ENCODE results near the gene PCGF1. TPM values are rescaled to one million over a fixed set of nuclear protein-coding genes. Genes with fewer than 3 reads are reported as not detected.

The PCGF1 gene
- total and polyA plus RNA-seq, 2 experiments from 2014 or later, result 10.9 to 13.4 TPM

- Mint-ChIP-seq H3K36me3 (ENCODE audit: low read depth) (peaks cover 17% of the 10 kb centered on the region), H3K4me1 (peaks cover 16% of the 10 kb centered on the region), H3K4me3 (peak overlapping the region; percentile 40; the same call in 1 of the 3 replicates), H3K27ac (no peak overlapping the region), H3K9me3 (peaks cover 2% of the 10 kb centered on the region; the same call in 2 of the 3 replicates), H3K27me3 (ENCODE audit: insufficient read depth, low read depth, poor library complexity) (peaks cover 21% of the 10 kb centered on the region)
- Histone ChIP-seq H3K4me1 (ENCODE audit: insufficient read depth) (no peaks in the 10 kb centered on the region; the same call in 1 of the 2 replicates), H3K27ac (ENCODE audit: low read depth) (no peak overlapping the region), H3K36me3 (ENCODE audit: insufficient read depth) (no peaks in the 10 kb centered on the region; the same call in 1 of the 2 replicates), H3F3A (replicated peaks; ENCODE audit: low read depth) (peaks cover 12% of the 10 kb centered on the region; the same call in 1 of the 2 replicates), H4K20me1 (replicated peaks; ENCODE audit: insufficient read depth) (peaks cover 4% of the 10 kb centered on the region; the same call in 1 of the 2 replicates), H2AFZ (no peak overlapping the region), H3K4me2 (no peak overlapping the region), H3K79me2 (replicated peaks; ENCODE audit: insufficient read depth) (peaks cover 15% of the 10 kb centered on the region), H3K27me3 (ENCODE audit: insufficient read depth) (no peaks in the 10 kb centered on the region), H3K9me2 (ENCODE audit: insufficient read depth) (no peaks in the 10 kb centered on the region), H3K4me3 (no peak overlapping the region)
- TF ChIP-seq ZNF114 (CRISPR knock-in tag; IDR thresholded peaks at IDR 0.05) (no peak), EZH2 (IDR thresholded peaks at IDR 0.05; ENCODE audit: low read depth, unreplicated experiment) (no peak), POLR2AphosphoS5 (IDR thresholded peaks at IDR 0.05; ENCODE audit: low read depth) (no peak), CTCF (conservative IDR thresholded peaks at IDR 0.05; ENCODE audit: low read depth in 2 of 2) (no peak)
- no peak for ATAC-seq
- no peak for DNase-seq (ENCODE audit: low spot score)
Measured at GRCh38 chr2:74462786-74463105, 44.7 kb downstream of the PCGF1 start.

DNA sequence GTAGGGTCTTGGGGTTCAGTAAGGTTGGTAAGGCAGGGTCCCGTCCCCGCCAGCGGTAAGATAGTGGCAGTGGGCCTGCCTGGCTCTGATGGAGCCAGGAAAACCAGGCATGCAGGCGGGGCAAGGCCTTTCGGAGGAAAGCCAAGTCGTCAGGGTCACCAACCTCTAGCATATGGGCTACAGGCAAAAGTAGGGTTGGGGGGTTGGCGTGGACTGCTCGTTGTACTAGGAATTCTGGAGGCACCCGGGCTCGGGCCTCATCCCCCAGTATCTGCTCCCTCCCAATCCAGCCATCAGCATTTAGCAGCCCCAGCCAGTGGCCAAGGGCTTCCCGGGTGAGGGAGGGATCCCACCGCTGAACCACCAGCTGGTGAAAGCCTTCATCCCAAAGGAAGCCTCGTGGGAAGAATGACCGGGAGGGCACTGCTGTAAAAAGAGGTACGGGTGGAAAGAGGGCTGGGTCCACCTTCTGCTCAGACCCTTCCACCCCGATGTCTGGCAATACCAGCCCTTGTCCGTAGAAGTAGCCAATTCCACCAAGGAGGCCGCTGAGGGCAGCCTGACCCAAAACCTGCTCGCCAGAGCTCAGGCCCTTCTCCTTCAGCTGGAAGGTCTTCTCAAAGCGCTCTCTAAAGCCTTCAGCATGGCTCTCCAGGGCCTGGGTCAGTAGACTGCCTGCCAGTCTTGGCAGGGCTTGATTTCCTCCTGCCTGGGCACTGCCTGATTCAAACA, 45.3 kb downstream of the PCGF1 start:
- no peak overlapping the region for H3K27ac Mint-ChIP-seq
- H3K27me3 Mint-ChIP-seq (ENCODE audit: insufficient read depth, low read depth, poor library complexity), result peaks cover 21% of the 10 kb centered on the region
- H3K27me3 ChIP-seq (ENCODE audit: insufficient read depth), result no peaks in the 10 kb centered on the region
- TF ChIP-seq ZNF114 (CRISPR knock-in tag; IDR thresholded peaks at IDR 0.05) (no peak), EZH2 (IDR thresholded peaks at IDR 0.05; ENCODE audit: low read depth, unreplicated experiment) (no peak), JUNB (IDR thresholded peaks at IDR 0.05; ENCODE audit: unreplicated experiment) (no peak), CTCF (conservative IDR thresholded peaks at IDR 0.05; ENCODE audit: low read depth in 2 of 2) (no peak), ZNF331 (CRISPR knock-in tag; IDR thresholded peaks at IDR 0.05; ENCODE audit: low read depth) (no peak), EZH2phosphoT487 (IDR thresholded peaks at IDR 0.05; ENCODE audit: unreplicated experiment) (no peak)
- TF ChIP-seq, protein P1, sequence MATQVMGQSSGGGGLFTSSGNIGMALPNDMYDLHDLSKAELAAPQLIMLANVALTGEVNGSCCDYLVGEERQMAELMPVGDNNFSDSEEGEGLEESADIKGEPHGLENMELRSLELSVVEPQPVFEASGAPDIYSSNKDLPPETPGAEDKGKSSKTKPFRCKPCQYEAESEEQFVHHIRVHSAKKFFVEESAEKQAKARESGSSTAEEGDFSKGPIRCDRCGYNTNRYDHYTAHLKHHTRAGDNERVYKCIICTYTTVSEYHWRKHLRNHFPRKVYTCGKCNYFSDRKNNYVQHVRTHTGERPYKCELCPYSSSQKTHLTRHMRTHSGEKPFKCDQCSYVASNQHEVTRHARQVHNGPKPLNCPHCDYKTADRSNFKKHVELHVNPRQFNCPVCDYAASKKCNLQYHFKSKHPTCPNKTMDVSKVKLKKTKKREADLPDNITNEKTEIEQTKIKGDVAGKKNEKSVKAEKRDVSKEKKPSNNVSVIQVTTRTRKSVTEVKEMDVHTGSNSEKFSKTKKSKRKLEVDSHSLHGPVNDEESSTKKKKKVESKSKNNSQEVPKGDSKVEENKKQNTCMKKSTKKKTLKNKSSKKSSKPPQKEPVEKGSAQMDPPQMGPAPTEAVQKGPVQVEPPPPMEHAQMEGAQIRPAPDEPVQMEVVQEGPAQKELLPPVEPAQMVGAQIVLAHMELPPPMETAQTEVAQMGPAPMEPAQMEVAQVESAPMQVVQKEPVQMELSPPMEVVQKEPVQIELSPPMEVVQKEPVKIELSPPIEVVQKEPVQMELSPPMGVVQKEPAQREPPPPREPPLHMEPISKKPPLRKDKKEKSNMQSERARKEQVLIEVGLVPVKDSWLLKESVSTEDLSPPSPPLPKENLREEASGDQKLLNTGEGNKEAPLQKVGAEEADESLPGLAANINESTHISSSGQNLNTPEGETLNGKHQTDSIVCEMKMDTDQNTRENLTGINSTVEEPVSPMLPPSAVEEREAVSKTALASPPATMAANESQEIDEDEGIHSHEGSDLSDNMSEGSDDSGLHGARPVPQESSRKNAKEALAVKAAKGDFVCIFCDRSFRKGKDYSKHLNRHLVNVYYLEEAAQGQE (IDR thresholded peaks at IDR 0.05; ENCODE audit: unreplicated experiment), result no peak

More for the DNA sequence above, 45.3 kb downstream of the PCGF1 start:
- Histone ChIP-seq H3K36me3 (ENCODE audit: insufficient read depth) (no peaks in the 10 kb centered on the region; the same call in 1 of the 2 replicates), H4K20me1 (replicated peaks; ENCODE audit: insufficient read depth) (peaks cover 4% of the 10 kb centered on the region; the same call in 1 of the 2 replicates), H3K9me2 (ENCODE audit: insufficient read depth) (no peaks in the 10 kb centered on the region), H3F3A (replicated peaks; ENCODE audit: low read depth) (peaks cover 12% of the 10 kb centered on the region; the same call in 1 of the 2 replicates), H3K27ac (ENCODE audit: low read depth) (0 out of 2 replicates have a peak overlapping the region, but pooled peaks have one; percentile 32), H3K4me1 (ENCODE audit: insufficient read depth) (no peaks in the 10 kb centered on the region; the same call in 1 of the 2 replicates), H3K4me2 (no peak overlapping the region), H3K4me3 (no peak overlapping the region), H3K79me2 (replicated peaks; ENCODE audit: insufficient read depth) (peaks cover 15% of the 10 kb centered on the region), H2AFZ (no peak overlapping the region)
- ATAC-seq, result no peak
- Mint-ChIP-seq H3K36me3 (ENCODE audit: low read depth) (peaks cover 17% of the 10 kb centered on the region), H3K9me3 (peaks cover 2% of the 10 kb centered on the region; the same call in 2 of the 3 replicates), H3K4me1 (peaks cover 17% of the 10 kb centered on the region), H3K4me3 (peak overlapping the region; percentile 40; the same call in 1 of the 3 replicates)
- DNase-seq (ENCODE audit: low spot score), result no peak
